ENCODE measurements around the gene MACROD2. TPM values are rescaled to one million over a fixed set of nuclear protein-coding genes. Genes with fewer than 3 reads are reported as not detected.

MACROD2 gene
- total RNA-seq, 1 experiment from 2014 or later = 1.6 TPM

GRCh38 chr20:14696478-14696877 is 701.2 kb downstream of the MACROD2 start:
- H3K14ac ChIP-seq (ENCODE audit: insufficient read depth, low read length) = no peak overlapping the region
- no peaks in the 10 kb centered on the region; the same call in 1 of the 2 replicates for H3K27me3 ChIP-seq (ENCODE audit: insufficient read depth, low read length)
- H3K79me1 ChIP-seq (ENCODE audit: insufficient read depth, low read depth, low read length, poor library complexity, severe bottlenecking) = no peaks in the 10 kb centered on the region
- no peak overlapping the region for H2AK5ac ChIP-seq (ENCODE audit: insufficient read length, low read length)
- no peak overlapping the region for H3T11ph ChIP-seq (ENCODE audit: low read length)
- H3K23ac ChIP-seq (ENCODE audit: insufficient read length, low read depth, low read length) = no peak overlapping the region
- no peak overlapping the region for H2BK12ac ChIP-seq (ENCODE audit: insufficient read length, low read depth, low read length)
- no peak overlapping the region for H2BK15ac ChIP-seq (ENCODE audit: low read depth, low read length)
- no peak overlapping the region for H2BK5ac ChIP-seq (ENCODE audit: insufficient read length, low read length)
- DNase-seq = no peak
- Mint-ChIP-seq H3K4me1 (peaks cover 2 to 5% of the 10 kb centered on the region in 2 experiments; a peak in 1 of 4 replicates), H3K27ac (no peak overlapping the region; a peak in 1 of 7 replicates), H3K27me3 (ENCODE audit: low read depth) (no peaks in the 10 kb centered on the region), H3K36me3 (ENCODE audit: insufficient read depth in 1 of 3, low read depth in 3 of 3) (no peaks in the 10 kb centered on the region), H3K9me3 (no peaks in the 10 kb centered on the region), H3K4me3 (no peak overlapping the region)
- H3K9ac ChIP-seq (ENCODE audit: extremely low read depth, insufficient read length, low read length) = no peak overlapping the region
- TF ChIP-seq CTCF (conservative IDR thresholded peaks at IDR 0.05) = no peak
- no peaks in the 10 kb centered on the region for H3K79me2 ChIP-seq (ENCODE audit: insufficient read depth, low read length)
- no peak overlapping the region for H3K56ac ChIP-seq (ENCODE audit: insufficient read length, low read depth, low read length)
- no peak overlapping the region for H4K91ac ChIP-seq (ENCODE audit: insufficient read length, low read depth, low read length)
- H2AFZ ChIP-seq (ENCODE audit: low read length) = no peak overlapping the region
- no peak overlapping the region for H3K4me2 ChIP-seq (ENCODE audit: insufficient read depth, insufficient read length, low read length)
- H4K8ac ChIP-seq (replicated peaks; ENCODE audit: insufficient read length, low read depth, low read length) = no peak overlapping the region
- no peaks in the 10 kb centered on the region for H3K4me1 ChIP-seq (ENCODE audit: insufficient read depth, low read length)
- no peak overlapping the region for H2BK20ac ChIP-seq (ENCODE audit: low read depth, low read length, poor library complexity, severe bottlenecking)
- H4K5ac ChIP-seq (ENCODE audit: insufficient read length, low read depth, low read length) = no peak overlapping the region
- H2BK120ac ChIP-seq (ENCODE audit: low read depth, low read length, poor library complexity, severe bottlenecking) = no peak overlapping the region
- H3K27ac ChIP-seq (ENCODE audit: insufficient read length, low read depth, low read length) = no peak overlapping the region
- H3K23me2 ChIP-seq (ENCODE audit: insufficient read length, low read depth, low read length, poor library complexity, severe bottlenecking) = no peaks in the 10 kb centered on the region
- WGBS (ENCODE audit: extremely low coverage, insufficient read length, low lambda C conversion rate) = no CpG with 5 or more reads among the region's 3 CpGs
- no peak overlapping the region for H3K18ac ChIP-seq (ENCODE audit: insufficient read length, low read depth, low read length)
- no peaks in the 10 kb centered on the region for H4K20me1 ChIP-seq (ENCODE audit: control insufficient read depth, insufficient read depth, insufficient read length)
- no peak overlapping the region for H3K4ac ChIP-seq (ENCODE audit: low read depth, low read length)
- no peaks in the 10 kb centered on the region for H3K9me3 ChIP-seq (ENCODE audit: control insufficient read depth, low read depth, low read length)

Measured in H9 (cell line).